CD8-positive, alpha-beta memory T cell (primary cell): Measurements from ENCODE around the gene CTR9. TPM values are rescaled to one million over a fixed set of nuclear protein-coding genes. Genes with fewer than 3 reads are reported as not detected.

ENCODE experiments used
- polyA plus RNA-seq: library from polyadenylated mRNA; unstranded; fragments of 300-500 nt; fragmentation: Illumina TruSeq; gene quantifications from one replicate; pipeline ENCODE4 v1.2.3, GENCODE V29; 2021
- total RNA-seq, 2 experiments: library from RNA; stranded (reverse); gene quantifications; one replicate each; pipeline ENCODE4 v1.2.3, GENCODE V29; 2021

The CTR9 gene
- total and polyA plus RNA-seq, 3 experiments from 2014 or later, result 49.9 to 60.8 (median 57.9) TPM

Other genes with a start within 250 kb of the CTR9 start
- 10 to 100 TPM; 19.6 to 20.0 TPM for gene RNF141, start 210.1 kb upstream of the CTR9 start, total RNA-seq
- 19.2 TPM for gene RNF141, start 210.1 kb upstream of the CTR9 start, polyA plus RNA-seq
- not detected for gene LYVE1, start 182.6 kb upstream of the CTR9 start, total RNA-seq
- gene LYVE1, start 182.6 kb upstream of the CTR9 start, polyA plus RNA-seq, result not detected
- gene IRAG1, start 57.5 kb upstream of the CTR9 start, total RNA-seq, result not detected
- not detected for gene IRAG1, start 57.5 kb upstream of the CTR9 start, polyA plus RNA-seq
- gene EIF4G2, start 57.7 kb downstream of the CTR9 start, total RNA-seq, result 1,000 to 10,000 TPM; 1,516 to 1,609 TPM
- 547 TPM for gene EIF4G2, start 57.7 kb downstream of the CTR9 start, polyA plus RNA-seq
- gene ZBED5, start 106.8 kb downstream of the CTR9 start, total RNA-seq, result 10 to 100 TPM; 45.7 to 51.9 TPM
- gene ZBED5, start 106.8 kb downstream of the CTR9 start, polyA plus RNA-seq, result 15.1 TPM